Ureter (tissue), 1 donor: Measurements from ENCODE around the gene SHB. TPM values are rescaled to one million over a fixed set of nuclear protein-coding genes. Genes with fewer than 3 reads are reported as not detected.

Source experiments
- DNase-seq: peaks from one replicate; pipeline ENCODE4 v3.0.0-alpha.2; 2020; ENCODE audit warnings: low spot score
- total RNA-seq: library from RNA; stranded (reverse); gene quantifications from one replicate; pipeline ENCODE4 v1.2.4, GENCODE V29; 2023
- donor health status: DM: yes; HTN: yes; CAD: no.

Gene SHB
- total RNA-seq, 1 donor from 2014 or later: 33.0 TPM

DNA sequence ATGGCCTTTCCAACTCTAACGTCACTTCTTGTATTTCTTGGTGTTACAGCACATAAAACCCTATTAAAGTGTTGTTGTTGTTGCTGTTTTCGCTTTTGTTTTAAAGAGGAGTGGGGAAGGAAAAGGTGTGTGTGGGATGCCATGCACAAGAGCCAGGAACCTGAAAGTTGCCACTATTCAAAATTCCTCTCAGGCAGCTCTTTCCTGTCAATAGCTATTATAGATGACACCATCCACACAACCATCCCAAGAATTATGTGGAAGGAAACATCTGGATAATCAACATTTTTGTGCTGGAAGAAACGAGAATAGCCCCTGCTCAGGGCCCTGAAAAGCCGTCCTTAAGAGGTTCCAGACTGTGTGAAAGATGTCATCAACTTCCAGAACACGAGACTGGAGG is 79.3 kb downstream of the SHB start:
- no peak for DNase-seq

- no peak for DNase-seq
These were observed 80.4 kb downstream of the SHB start for GRCh38 chr9:37988602-37989001.

- DNase-seq: no peak
These were observed 81.0 kb downstream of the SHB start for GRCh38 chr9:37988041-37988440.

GRCh38 chr9:37987467-37987981 is 81.5 kb downstream of the SHB start:
- no peak for DNase-seq

DNA sequence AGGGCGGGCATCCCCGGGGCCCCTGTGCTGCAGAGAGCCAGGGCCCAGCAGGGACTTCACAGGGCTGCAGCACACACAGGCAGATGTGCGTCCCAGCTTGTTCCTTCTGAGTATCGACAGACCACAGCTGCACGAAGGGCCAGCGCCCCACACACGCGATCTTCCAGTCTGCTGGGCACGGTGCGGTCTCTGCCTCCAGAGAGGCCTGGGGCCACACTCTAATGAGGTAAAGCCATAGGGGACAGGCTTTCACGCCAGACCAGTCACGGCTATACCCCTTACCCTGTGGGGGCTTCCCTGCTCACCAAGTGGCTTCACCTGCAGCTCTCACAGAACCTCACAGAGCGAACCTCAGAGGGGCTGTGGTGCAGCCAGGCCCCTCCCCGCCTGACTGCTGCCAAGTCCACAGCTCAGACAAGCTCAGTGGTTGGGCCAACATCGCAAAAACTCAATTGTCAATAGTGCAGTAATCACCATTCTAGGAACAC is 82.2 kb downstream of the SHB start:
- DNase-seq: no peak

DNA sequence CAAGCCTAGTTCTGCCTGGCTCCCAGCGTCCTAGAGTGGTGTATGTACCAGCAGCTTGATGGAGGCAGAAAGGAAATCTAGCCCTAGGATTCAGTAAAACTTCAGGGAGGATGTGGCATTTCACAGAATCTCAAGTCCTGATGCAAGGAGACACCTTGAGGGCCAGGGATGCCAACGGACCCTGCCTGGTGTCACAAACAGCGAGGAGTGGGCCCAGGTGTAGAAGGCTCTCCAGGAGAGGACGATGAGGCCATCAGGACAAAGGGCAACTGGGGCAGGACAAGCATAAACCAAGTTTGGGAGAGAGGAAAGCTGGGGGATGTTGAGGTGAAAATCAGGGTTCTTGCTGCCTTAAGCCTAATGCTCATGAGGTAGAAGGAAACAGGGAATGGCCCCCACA is 83.0 kb downstream of the SHB start:
- DNase-seq: no peak

- no peak for DNase-seq
These were observed 84.1 kb downstream of the SHB start for GRCh38 chr9:37984672-37985611.

- no peak for DNase-seq
These were observed 84.8 kb downstream of the SHB start for GRCh38 chr9:37984278-37984671.

GRCh38 chr9:37983381-37984067 is 85.5 kb downstream of the SHB start:
- no peak for DNase-seq

- no peak for DNase-seq
These were observed 89.2 kb downstream of the SHB start for GRCh38 chr9:37979844-37980243.

DNA sequence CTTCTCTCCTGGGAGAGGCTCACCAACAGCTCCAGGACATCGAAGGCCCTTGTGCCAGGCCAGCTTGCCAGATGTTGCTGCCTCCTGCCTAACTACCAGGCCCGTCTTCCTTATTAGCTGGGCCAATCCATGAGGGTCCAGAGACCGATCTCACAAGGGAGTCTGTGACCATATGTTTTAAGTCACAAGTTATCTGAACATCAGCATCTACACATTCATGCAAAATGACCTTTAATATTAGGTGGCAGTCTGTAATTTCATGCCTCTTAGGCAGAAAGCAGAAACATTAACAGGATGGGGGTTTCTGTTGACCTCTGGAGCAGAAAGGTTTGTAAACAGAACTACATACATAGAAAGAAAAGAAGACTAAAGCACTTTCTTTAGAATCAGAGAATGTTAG is 90.0 kb downstream of the SHB start:
- DNase-seq: no peak

- no peak for DNase-seq
These were observed 90.6 kb downstream of the SHB start for GRCh38 chr9:37978481-37978864.

- DNase-seq: no peak
These were observed 91.1 kb downstream of the SHB start for GRCh38 chr9:37977851-37978480.

DNA sequence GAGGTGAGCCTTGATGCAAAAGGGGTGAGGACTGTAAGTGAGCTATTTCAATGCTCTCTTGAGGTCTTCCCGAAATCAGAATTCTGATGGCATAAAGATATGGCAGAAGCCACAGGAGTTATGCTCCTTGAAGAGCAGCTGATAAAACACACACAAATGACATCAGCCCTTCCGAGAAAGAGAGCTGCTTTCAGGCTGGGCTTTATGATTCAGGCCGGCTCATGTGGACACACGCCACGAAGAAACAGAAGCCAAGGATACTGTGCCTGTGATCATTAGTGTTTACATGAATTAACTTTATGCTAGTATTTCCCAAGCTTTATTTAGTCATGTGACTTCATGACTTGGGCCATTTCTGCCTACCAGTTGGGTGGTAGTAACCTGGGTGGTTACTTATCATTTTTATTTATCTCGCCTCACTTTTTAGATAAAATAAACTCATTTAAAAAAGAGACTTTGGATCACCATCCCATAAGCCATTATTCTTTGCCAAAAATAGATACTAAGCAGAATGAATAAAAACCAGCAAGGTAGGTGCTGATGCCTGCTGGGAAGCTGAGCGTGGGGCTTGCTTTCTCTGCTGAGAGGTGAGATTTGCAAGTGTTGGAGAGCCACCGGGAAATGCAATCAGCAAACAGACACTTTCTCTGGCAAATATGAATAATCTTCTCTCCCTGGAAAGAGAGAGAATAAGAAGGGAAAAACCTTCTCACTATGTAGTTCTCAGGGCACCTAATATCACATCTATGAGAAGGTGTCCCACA is 92.1 kb downstream of the SHB start:
- DNase-seq: peak; percentile 70

DNA sequence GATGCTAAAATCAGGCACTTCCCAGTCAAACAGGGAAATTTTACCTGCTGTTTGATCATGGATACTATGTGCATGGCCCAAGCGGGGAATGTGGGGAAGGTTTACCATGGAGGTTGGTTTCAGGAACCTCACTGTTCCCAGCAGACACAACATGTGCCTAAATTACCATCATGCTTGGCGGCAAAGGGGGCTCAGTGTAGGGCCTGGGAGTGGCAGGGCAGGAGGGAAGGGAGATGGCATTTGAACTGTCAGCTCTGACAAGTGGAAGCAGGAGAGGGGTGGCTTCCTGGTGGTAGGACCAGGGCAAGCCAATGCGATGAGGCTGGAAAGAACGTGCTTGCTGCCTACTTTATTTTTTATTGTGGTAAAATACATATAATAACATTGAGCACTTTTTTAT is 93.4 kb downstream of the SHB start:
- DNase-seq: no peak

DNA sequence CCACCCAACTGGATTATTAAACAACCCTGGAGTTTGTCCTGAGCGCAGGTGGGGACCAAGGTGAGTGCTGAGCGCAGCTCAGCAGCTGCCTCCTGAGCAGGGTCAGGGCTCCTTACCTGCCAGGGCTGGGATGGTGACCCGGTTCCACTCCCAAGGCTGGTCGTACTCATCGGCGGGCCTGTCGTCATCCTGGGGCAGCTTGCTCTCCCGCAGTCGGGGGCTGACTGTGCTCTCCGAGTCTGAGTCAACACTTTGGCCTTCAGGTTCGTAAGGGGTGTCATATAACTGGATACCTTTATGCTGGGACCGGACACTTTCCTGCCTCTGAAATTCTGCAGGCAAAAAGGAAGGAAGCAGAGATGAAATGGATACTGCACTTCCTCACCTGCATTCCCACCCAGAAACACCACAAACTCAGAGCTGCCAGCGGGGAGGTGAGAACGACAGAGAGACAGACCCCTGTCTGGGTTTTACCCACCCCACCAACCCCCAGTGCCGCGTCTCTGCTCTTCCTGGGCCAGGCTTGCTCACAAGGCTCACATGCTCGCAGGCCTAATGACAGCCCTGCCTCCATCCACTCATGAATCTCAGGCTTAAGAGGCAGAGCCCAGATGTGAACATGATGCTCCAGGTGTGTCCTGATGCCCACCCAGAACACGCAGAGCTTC is 94.4 kb downstream of the SHB start:
- DNase-seq: no peak

DNA sequence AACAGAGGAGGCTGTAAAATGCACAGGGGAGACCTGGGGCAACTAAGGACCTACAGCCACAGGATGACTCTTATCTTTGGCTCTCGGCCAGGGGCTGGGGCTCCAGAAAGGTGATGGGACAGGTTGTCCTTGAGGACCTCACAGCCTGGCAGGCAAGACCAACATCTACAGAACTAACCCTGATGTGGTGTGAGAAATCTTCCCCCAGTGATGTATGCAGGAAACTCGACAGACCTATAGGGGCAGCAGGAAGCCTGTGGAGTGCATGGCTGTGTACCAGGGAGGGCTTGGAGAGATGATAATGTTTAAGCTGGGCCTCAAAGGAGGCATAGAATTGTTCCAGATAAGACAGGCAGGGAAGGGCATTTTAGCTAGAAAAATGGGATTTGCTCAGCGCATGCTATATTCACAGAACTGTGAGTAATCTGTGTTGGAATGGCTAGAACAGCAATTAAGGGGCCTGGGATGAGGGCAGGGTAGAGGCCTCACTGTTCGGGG is 96.6 kb downstream of the SHB start:
- no peak for DNase-seq

GRCh38 chr9:37971691-37972090 is 97.3 kb downstream of the SHB start:
- DNase-seq: no peak

GRCh38 chr9:37971108-37971459 is 97.9 kb downstream of the SHB start:
- no peak for DNase-seq

GRCh38 chr9:37970301-37971107 is 98.5 kb downstream of the SHB start:
- DNase-seq: no peak
